OCI-LY1 (cell line): Measurements from ENCODE around the gene CDH26.

Experiments used
- H2AFZ ChIP-seq: fragments of 200-600 bp; sonication (generic), shearing (Covaris generic); 2 replicates; pipeline ENCODE4 v1.6.0; 2014; ENCODE audit warnings: antibody characterized with exemption, mild to moderate bottlenecking, low read length
- H3F3A ChIP-seq: fragments of 200-600 bp; sonication (generic), shearing (Covaris generic); 2 replicates; pipeline ENCODE4 v1.6.0; 2014; ENCODE audit warnings: mild to moderate bottlenecking, antibody characterized with exemption, low read length, moderate library complexity; ENCODE audit not compliant: insufficient read depth
- H3K27ac ChIP-seq: fragments of 200-600 bp; sonication (generic); 2 replicates; pipeline ENCODE4 v1.5.1; 2014; ENCODE audit warnings: low read length, mixed run types, mild to moderate bottlenecking, low read depth; ENCODE audit not compliant: poor library complexity, severe bottlenecking
- H3K27me3 ChIP-seq: fragments of 200-600 bp; sonication (generic); 2 replicates; pipeline ENCODE4 v1.6.0; 2014; ENCODE audit warnings: antibody characterized with exemption, mild to moderate bottlenecking, low read length, moderate library complexity; ENCODE audit not compliant: insufficient read depth
- H3K36me3 ChIP-seq: fragments of 200-600 bp; sonication (generic); 2 replicates; pipeline ENCODE4 v1.6.1; 2014; ENCODE audit warnings: mild to moderate bottlenecking, antibody characterized with exemption, low read length, moderate library complexity, mixed read lengths; ENCODE audit not compliant: insufficient read depth
- H3K4me1 ChIP-seq: fragments of 200-600 bp; sonication (generic); 2 replicates; pipeline ENCODE4 v1.5.1; 2014; ENCODE audit warnings: mild to moderate bottlenecking, low read length, moderate library complexity; ENCODE audit not compliant: insufficient read depth, severe bottlenecking
- H3K4me2 ChIP-seq: fragments of 200-600 bp; sonication (generic), shearing (Covaris generic); 2 replicates; pipeline ENCODE4 v1.6.1; 2014; ENCODE audit warnings: low read length
- H3K4me3 ChIP-seq: fragments of 200-600 bp; sonication (generic); 2 replicates; pipeline ENCODE4 v1.5.1; 2014; ENCODE audit warnings: low read length, low read depth, mild to moderate bottlenecking, mixed read lengths; ENCODE audit not compliant: poor library complexity, severe bottlenecking
- H3K79me2 ChIP-seq: fragments of 200-600 bp; shearing (Covaris generic); 2 replicates; pipeline ENCODE4 v1.6.1; 2016; ENCODE audit warnings: mixed run types, low read length, mixed read lengths; ENCODE audit not compliant: insufficient read depth
- H3K9ac ChIP-seq: fragments of 200-600 bp; sonication (generic), shearing (Covaris generic); 2 replicates; pipeline ENCODE4 v1.6.1; 2014; ENCODE audit warnings: mild to moderate bottlenecking, low read length, mixed read lengths
- H3K9me2 ChIP-seq: fragments of 200-600 bp; sonication (generic), shearing (Covaris generic); 2 replicates; pipeline ENCODE4 v1.6.1; 2014; ENCODE audit warnings: low read depth, mild to moderate bottlenecking, low read length, mixed read lengths
- H3K9me3 ChIP-seq: fragments of 200-600 bp; shearing (Covaris generic); 2 replicates; pipeline ENCODE4 v1.6.1; 2014; ENCODE audit warnings: low read length, mixed read lengths
- H4K20me1 ChIP-seq: fragments of 200-600 bp; sonication (generic), shearing (Covaris generic); 2 replicates; pipeline ENCODE4 v1.6.0; 2016; ENCODE audit warnings: mild to moderate bottlenecking, low read length; ENCODE audit not compliant: insufficient read depth
- CTCF ChIP-seq: fragments of 200-600 bp; sonication (generic), shearing (Covaris generic); IDR thresholded peaks from 2 replicates; pipeline ENCODE4 v1.5.1; 2017; ENCODE audit warnings: mild to moderate bottlenecking, antibody characterized with exemption, low read length, moderate library complexity, mixed read lengths
- EZH2 ChIP-seq: fragments of 200-600 bp; sonication (generic), shearing (Covaris generic); IDR thresholded peaks from 2 replicates; pipeline ENCODE4 v1.8.0; 2017; ENCODE audit warnings: borderline replicate concordance, mixed run types, mild to moderate bottlenecking, antibody characterized with exemption, low read length, moderate library complexity, mixed read lengths

The CDH26 gene

GRCh38 chr20:60055740-60056139 lies 97.5 kb downstream of the CDH26 start:
- Histone ChIP-seq H3F3A (no peaks in the 10 kb centered on the region), H3K9me3 (no peaks in the 10 kb centered on the region), H3K9me2 (no peaks in the 10 kb centered on the region), H2AFZ (no peak overlapping the region), H3K4me3 (no peak overlapping the region), H3K9ac (no peak overlapping the region), H3K79me2 (no peaks in the 10 kb centered on the region), H3K27me3 (no peaks in the 10 kb centered on the region), H3K4me2 (no peak overlapping the region), H4K20me1 (no peaks in the 10 kb centered on the region), H3K27ac (no peak overlapping the region), H3K36me3 (no peaks in the 10 kb centered on the region), H3K4me1 (peaks cover 10% of the 10 kb centered on the region)
- TF ChIP-seq EZH2 (no peak), CTCF (no peak)

- no peak overlapping the region for H3K4me2 ChIP-seq
- H3K36me3 ChIP-seq, result no peaks in the 10 kb centered on the region
- peaks cover 10% of the 10 kb centered on the region for H3K4me1 ChIP-seq
- no peak overlapping the region for H3K27ac ChIP-seq
- H3K79me2 ChIP-seq, result no peaks in the 10 kb centered on the region
- no peak overlapping the region for H3K9ac ChIP-seq
- no peaks in the 10 kb centered on the region for H3K9me3 ChIP-seq
- H4K20me1 ChIP-seq, result no peaks in the 10 kb centered on the region
- no peaks in the 10 kb centered on the region for H3K9me2 ChIP-seq
- H3K27me3 ChIP-seq, result no peaks in the 10 kb centered on the region
- H3K4me3 ChIP-seq, result no peak overlapping the region
- H2AFZ ChIP-seq, result no peak overlapping the region
- no peaks in the 10 kb centered on the region for H3F3A ChIP-seq
- TF ChIP-seq EZH2 (no peak), CTCF (no peak)
Observed at GRCh38 chr20:60056407-60057122, 98.3 kb downstream of the CDH26 start.

- Histone ChIP-seq H3K27me3 (no peaks in the 10 kb centered on the region), H3K79me2 (no peaks in the 10 kb centered on the region)
- TF ChIP-seq EZH2 (no peak), CTCF (peak; percentile 83)
Observed at GRCh38 chr20:60057123-60057865, 99.1 kb downstream of the CDH26 start.

More at GRCh38 chr20:60057123-60057865, 99.1 kb downstream of the CDH26 start:
- Histone ChIP-seq H3K36me3 (no peaks in the 10 kb centered on the region), H3K9me2 (no peaks in the 10 kb centered on the region), H4K20me1 (no peaks in the 10 kb centered on the region), H2AFZ (no peak overlapping the region), H3K4me3 (no peak overlapping the region), H3F3A (no peaks in the 10 kb centered on the region), H3K4me1 (peaks cover 10% of the 10 kb centered on the region), H3K9me3 (no peaks in the 10 kb centered on the region), H3K9ac (no peak overlapping the region), H3K27ac (no peak overlapping the region), H3K4me2 (no peak overlapping the region)
